Keratinocyte (primary cell): ENCODE measurements around the gene SULT1C4. TPM values are rescaled to one million over a fixed set of nuclear protein-coding genes. Genes with fewer than 3 reads are reported as not detected.

ENCODE experiments used
- DNase-seq: peaks from one replicate; pipeline ENCODE4 v3.0.0-alpha.2; 2011; ENCODE audit warnings: low read depth, missing footprints, low spot score
- FAIRE-seq: peaks from 2 replicates; lab custom pipeline; 2011; peaks lifted over from hg19 to GRCh38; lab: Jason Lieb, UNC
- H2AFZ ChIP-seq: 2 replicates; pipeline ENCODE4 v1.6.0; 2012; ENCODE audit warnings: low read length, control low read depth, inconsistent platforms; ENCODE audit not compliant: control insufficient read depth
- H3K27ac ChIP-seq: 2 replicates; pipeline ENCODE4 v1.5.1; 2011; ENCODE audit warnings: low read length; ENCODE audit not compliant: control insufficient read depth, insufficient read depth
- H3K27me3 ChIP-seq: 3 replicates; pipeline ENCODE4 v1.6.0; 2011; ENCODE audit warnings: low read length; ENCODE audit not compliant: control insufficient read depth, insufficient read depth; ENCODE audit errors: extremely low read depth
- H3K36me3 ChIP-seq, 2 experiments: 2 replicates in 1 of 2; 3 replicates in 1 of 2; pipeline ENCODE4 v1.5.1; 2011; ENCODE audit warnings: low read length in 2 of 2, mild to moderate bottlenecking in 1 of 2; ENCODE audit not compliant: control insufficient read depth in 2 of 2, insufficient read depth in 2 of 2; ENCODE audit errors: extremely low read depth in 1 of 2
- H3K4me1 ChIP-seq: 3 replicates; pipeline ENCODE4 v1.5.1; 2011; ENCODE audit warnings: low read length; ENCODE audit not compliant: control insufficient read depth, insufficient read depth; ENCODE audit errors: extremely low read depth
- H3K4me2 ChIP-seq: 3 replicates; pipeline ENCODE4 v1.6.0; 2011; ENCODE audit warnings: low read depth, low read length; ENCODE audit not compliant: control insufficient read depth, insufficient read depth; ENCODE audit errors: extremely low read depth
- H3K4me3 ChIP-seq, 3 experiments: fragments of 200-600 bp in 1 of 3; sonication (generic) in 1 of 3; 2 replicates in 2 of 3; 3 replicates in 1 of 3; pipeline ENCODE4 v1.5.1; 2011 to 2016; ENCODE audit warnings: low read length in 3 of 3, mild to moderate bottlenecking in 3 of 3, control low read depth in 2 of 3, inconsistent platforms in 1 of 3, low read depth in 1 of 3, mixed read lengths in 1 of 3, mixed run types in 1 of 3, moderate library complexity in 1 of 3; ENCODE audit not compliant: control insufficient read depth in 2 of 3, insufficient read depth in 2 of 3; ENCODE audit errors: extremely low read depth in 1 of 3
- H3K79me2 ChIP-seq: 2 replicates; pipeline ENCODE4 v1.6.0; 2012; ENCODE audit warnings: low read length; ENCODE audit not compliant: control insufficient read depth, insufficient read depth
- H3K9ac ChIP-seq: 3 replicates; pipeline ENCODE4 v1.6.0; 2011; ENCODE audit warnings: low read length; ENCODE audit not compliant: control insufficient read depth, insufficient read depth; ENCODE audit errors: extremely low read depth
- H3K9me1 ChIP-seq: 3 replicates; pipeline ENCODE4 v1.6.0; 2011; ENCODE audit warnings: low read length; ENCODE audit not compliant: control insufficient read depth, insufficient read depth; ENCODE audit errors: extremely low read depth
- H3K9me3 ChIP-seq: 2 replicates; pipeline ENCODE4 v1.5.1; 2012; ENCODE audit warnings: low read depth, low read length; ENCODE audit not compliant: control insufficient read depth
- H4K20me1 ChIP-seq: 3 replicates; pipeline ENCODE4 v1.6.0; 2011; ENCODE audit warnings: low read length; ENCODE audit not compliant: control insufficient read depth, insufficient read depth; ENCODE audit errors: extremely low read depth
- EZH2 ChIP-seq: IDR thresholded peaks from one replicate; pipeline ENCODE4 v1.6.1; 2012; ENCODE audit warnings: inconsistent platforms, mild to moderate bottlenecking, low read length, moderate library complexity
- dilution Hi-C: fragments of 300-500 bp; cut with MboI; formaldehyde crosslinking; loops from one replicate; pipeline ENCODE4 v1.7.0; 2020; ENCODE audit warnings: low sequenced_read_pairs; ENCODE audit not compliant: extremely low pct_ligation_motif_present
- polyA plus RNA-seq, 5 experiments: library from polyadenylated mRNA; depleted of rRNA in 3 of 5; stranded (reverse) in 3 of 5; stranded (forward) in 1 of 5; unstranded in 1 of 5; fragments of >200 nt; gene quantifications; 1 replicate in 1 of 5; 2 replicates in 3 of 5; 3 replicates in 1 of 5; pipeline versions ENCODE4 v1.2.1 to v1.2.3, GENCODE V29; 2011 to 2012; ENCODE audit warnings: missing spikeins in 2 of 5, low read depth in 1 of 5, low replicate concordance in 1 of 5
- TF ChIP-seq, protein P1 (sequence below), 3 experiments: IDR thresholded peaks in 1 of 3; conservative IDR thresholded peaks in 1 of 3; optimal IDR thresholded peaks in 1 of 3; 2 replicates in 2 of 3; 3 replicates in 1 of 3; pipeline versions ENCODE3 to v1.5.1; 2011; ENCODE audit warnings: low read length in 3 of 3, mild to moderate bottlenecking in 3 of 3, moderate library complexity in 2 of 3, control low read depth in 1 of 3, inconsistent platforms in 1 of 3; ENCODE audit not compliant: insufficient read depth in 2 of 3; ENCODE audit errors: extremely low read depth in 1 of 3

Gene SULT1C4
- polyA plus RNA-seq, 1 donor (not counting 4 experiments of a cell fraction or from before 2014, with no cell fraction given): not detected

GRCh38 chr2:108414945-108415344 is 37.2 kb downstream of the SULT1C4 start:
- Histone ChIP-seq H3K4me2 (no peak overlapping the region), H3K4me3 (no peak overlapping the region), H3K27me3 (no peaks in the 10 kb centered on the region), H3K9me3 (no peaks in the 10 kb centered on the region), H3K36me3 (no peaks in the 10 kb centered on the region), H3K9ac (no peak overlapping the region), H2AFZ (no peak overlapping the region), H3K9me1 (no peaks in the 10 kb centered on the region), H4K20me1 (no peaks in the 10 kb centered on the region), H3K27ac (no peak overlapping the region), H3K4me1 (peaks cover 24% of the 10 kb centered on the region), H3K79me2 (no peaks in the 10 kb centered on the region)
- TF ChIP-seq EZH2: no peak
- TF ChIP-seq, protein P1, sequence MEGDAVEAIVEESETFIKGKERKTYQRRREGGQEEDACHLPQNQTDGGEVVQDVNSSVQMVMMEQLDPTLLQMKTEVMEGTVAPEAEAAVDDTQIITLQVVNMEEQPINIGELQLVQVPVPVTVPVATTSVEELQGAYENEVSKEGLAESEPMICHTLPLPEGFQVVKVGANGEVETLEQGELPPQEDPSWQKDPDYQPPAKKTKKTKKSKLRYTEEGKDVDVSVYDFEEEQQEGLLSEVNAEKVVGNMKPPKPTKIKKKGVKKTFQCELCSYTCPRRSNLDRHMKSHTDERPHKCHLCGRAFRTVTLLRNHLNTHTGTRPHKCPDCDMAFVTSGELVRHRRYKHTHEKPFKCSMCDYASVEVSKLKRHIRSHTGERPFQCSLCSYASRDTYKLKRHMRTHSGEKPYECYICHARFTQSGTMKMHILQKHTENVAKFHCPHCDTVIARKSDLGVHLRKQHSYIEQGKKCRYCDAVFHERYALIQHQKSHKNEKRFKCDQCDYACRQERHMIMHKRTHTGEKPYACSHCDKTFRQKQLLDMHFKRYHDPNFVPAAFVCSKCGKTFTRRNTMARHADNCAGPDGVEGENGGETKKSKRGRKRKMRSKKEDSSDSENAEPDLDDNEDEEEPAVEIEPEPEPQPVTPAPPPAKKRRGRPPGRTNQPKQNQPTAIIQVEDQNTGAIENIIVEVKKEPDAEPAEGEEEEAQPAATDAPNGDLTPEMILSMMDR (optimal IDR thresholded peaks at IDR 0.05 in 1 of 3, IDR thresholded peaks at IDR 0.05 in 1 of 3, conservative IDR thresholded peaks at IDR 0.05 in 1 of 3; ENCODE audit: extremely low read depth in 1 of 3, insufficient read depth in 2 of 3, low read length in 3 of 3): no peak
- peak; percentile 13 for FAIRE-seq
- DNase-seq: no peak
- dilution Hi-C loops: no loop called here

GRCh38 chr2:108417254-108417653 is 39.5 kb downstream of the SULT1C4 start:
- TF ChIP-seq EZH2: no peak
- TF ChIP-seq, protein P1 (optimal IDR thresholded peaks at IDR 0.05 in 1 of 3, IDR thresholded peaks at IDR 0.05 in 1 of 3, conservative IDR thresholded peaks at IDR 0.05 in 1 of 3; ENCODE audit: extremely low read depth in 1 of 3, insufficient read depth in 2 of 3, low read length in 3 of 3): peak in 2 of 3 experiments; percentile 31 to 64
- Histone ChIP-seq H3K27me3 (no peaks in the 10 kb centered on the region), H3K79me2 (no peaks in the 10 kb centered on the region), H3K9me1 (no peaks in the 10 kb centered on the region), H3K4me1 (peaks cover 24% of the 10 kb centered on the region), H4K20me1 (no peaks in the 10 kb centered on the region), H3K9ac (no peak overlapping the region), H3K36me3 (no peaks in the 10 kb centered on the region), H2AFZ (no peak overlapping the region), H3K4me2 (no peak overlapping the region), H3K4me3 (no peak overlapping the region), H3K27ac (no peak overlapping the region), H3K9me3 (no peaks in the 10 kb centered on the region)
- DNase-seq (no peak), FAIRE-seq (no peak)
- dilution Hi-C loops: no loop called here
